Measurements from ENCODE around the gene PROM1.

DNA sequence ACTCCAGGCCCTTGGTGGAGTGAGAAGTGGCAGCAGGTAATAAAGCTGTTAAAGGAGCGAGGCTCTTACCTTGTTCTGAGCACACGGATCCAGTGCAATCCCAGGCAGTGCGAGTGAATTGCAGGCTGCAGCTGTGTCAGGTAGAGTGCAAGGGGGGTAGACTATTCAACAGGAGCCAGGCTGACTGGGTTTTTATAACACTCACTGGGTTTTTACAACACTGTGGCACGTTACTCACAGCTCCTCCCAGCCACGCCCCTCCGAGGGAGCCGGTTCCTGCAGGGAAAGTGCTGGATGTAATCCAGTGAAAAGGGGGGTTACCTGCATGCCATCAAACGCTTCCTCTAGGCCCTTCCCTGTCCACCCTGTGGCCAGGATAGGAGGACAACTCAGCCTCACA is 145.6 kb downstream of the PROM1 start:
- TF ChIP-seq CTCF (IDR thresholded peaks at IDR 0.05; ENCODE audit: insufficient read depth, low read length, poor library complexity, severe bottlenecking), result no peak
- TF ChIP-seq EZH2phosphoT487 (conservative IDR thresholded peaks at IDR 0.05; ENCODE audit: low read length), result no peak
